ENCODE results near the gene DMC1. TPM values are rescaled to one million over a fixed set of nuclear protein-coding genes. Genes with fewer than 3 reads are reported as not detected.
A peak's percentile ranks its signal among the peaks of the same experiment; 100 is the strongest.
"Not testable (repeated sequence)": the region's sequence is repeated elsewhere in the genome, so short reads cannot be mapped to it uniquely, and the experiment has no call there.

The DMC1 gene
- total and polyA plus RNA-seq, 11 donors = 0.12 to 2.4 (median 0.51) TPM

- no peak overlapping the region for H3K4me3 ChIP-seq
- intact Hi-C loops (cut with DNase I) = no loop called here
- no peak for DNase-seq
- H3K27me3 ChIP-seq = no peaks in the 10 kb centered on the region
- no peak overlapping the region for H3K27ac ChIP-seq
- ATAC-seq = no peak
- H3K9me3 ChIP-seq = no peaks in the 10 kb centered on the region
- TF ChIP-seq POLR2A (IDR thresholded peaks at IDR 0.05) (no peak), CTCF (IDR thresholded peaks at IDR 0.05) (no peak)
- WGBS, 4 donors = 75 to 96% (median 79%) methylated on average over 2 of the region's 2 CpGs
- peaks cover 0 to 5% (median 0%) of the 10 kb centered on the region in 12 donors for H3K4me1 ChIP-seq
- no peaks in the 10 kb centered on the region for H3K36me3 ChIP-seq
Observed at GRCh38 chr22:38601221-38601764, 31.3 kb upstream of the DMC1 start.

- H3K36me3 ChIP-seq = no peaks in the 10 kb centered on the region
- intact Hi-C loops (cut with DNase I) = no loop called here
- DNase-seq (no peak), ATAC-seq (no peak)
- H3K4me3 ChIP-seq = no peak overlapping the region
- 91 to 95% (median 93%) methylated on average over 10 of the region's 10 CpGs for WGBS, 4 donors
- H3K27me3 ChIP-seq = no peaks in the 10 kb centered on the region
- no peak overlapping the region for H3K27ac ChIP-seq
- no peaks in the 10 kb centered on the region for H3K4me1 ChIP-seq
- H3K9me3 ChIP-seq = no peaks in the 10 kb centered on the region
- no peak for TF ChIP-seq CTCF (IDR thresholded peaks at IDR 0.05)
Observed at GRCh38 chr22:38599466-38599865, 29.5 kb upstream of the DMC1 start.

- ATAC-seq; intact Hi-C loops (cut with DNase I); H3K4me3 ChIP-seq; DNase-seq; H3K27ac ChIP-seq; H3K27me3 ChIP-seq; H3K4me1 ChIP-seq; H3K9me3 ChIP-seq; H3K36me3 ChIP-seq: not testable (repeated sequence)
- 73 to 79% (median 78%) methylated on average over 3 of the region's 3 CpGs for WGBS, 4 donors
Observed at GRCh38 chr22:38582923-38583322, 12.9 kb upstream of the DMC1 start.

GRCh38 chr22:38578505-38578904 lies 8.5 kb upstream of the DMC1 start:
- H3K9me3 ChIP-seq = no peaks in the 10 kb centered on the region
- peaks cover 0 to 2% (median 0%) of the 10 kb centered on the region in 9 donors for H3K27me3 ChIP-seq
- ATAC-seq (no peak), DNase-seq (no peak)
- intact Hi-C loops (cut with DNase I) = loop anchor here in 2 of 10 donors (10.0 kb wide), 2 partner anchors 164 to 524 kb away; partner anchors contain the start of gene PICK1 (in 1 of the 2)
- H3K36me3 ChIP-seq = no peaks in the 10 kb centered on the region
- H3K4me1 ChIP-seq = no peaks in the 10 kb centered on the region
- TF ChIP-seq CTCF (IDR thresholded peaks at IDR 0.05) = no peak
- TF ChIP-seq POLR2A (IDR thresholded peaks at IDR 0.05) = no peak
- WGBS, 4 donors = 77 to 84% (median 82%) methylated on average over 5 of the region's 5 CpGs
- no peak overlapping the region for H3K4me3 ChIP-seq
- H3K27ac ChIP-seq = no peak overlapping the region

- ATAC-seq = no peak
- no peak for TF ChIP-seq POLR2A (IDR thresholded peaks at IDR 0.05)
- TF ChIP-seq CTCF (IDR thresholded peaks at IDR 0.05) = peak in 11 of 12 donors; percentile 30 to 72 (median 51)
- intact Hi-C loops (cut with DNase I) = loop anchor here in 9 of 10 donors (2.0 to 10.0 kb wide), 8 partner anchors 157 to 520 kb away; partner anchors contain the start of gene PICK1 (in 2 of the 9)
- H3K36me3 ChIP-seq = no peaks in the 10 kb centered on the region
- H3K9me3 ChIP-seq = no peaks in the 10 kb centered on the region
- DNase-seq = peak in 1 of 5 donors; percentile 32
- peaks cover 0 to 34% (median 15%) of the 10 kb centered on the region in 12 donors for H3K4me1 ChIP-seq
- H3K27ac ChIP-seq = no peak overlapping the region
- peaks cover 0 to 5% (median 0%) of the 10 kb centered on the region in 9 donors for H3K27me3 ChIP-seq
- no peak overlapping the region for H3K4me3 ChIP-seq
- WGBS, 4 donors = 2 to 4% (median 2%) methylated on average over 3 of the region's 3 CpGs
Observed at GRCh38 chr22:38572065-38572464, 2.1 kb upstream of the DMC1 start.
